ENCODE measurements around the gene SUN5.

DNA sequence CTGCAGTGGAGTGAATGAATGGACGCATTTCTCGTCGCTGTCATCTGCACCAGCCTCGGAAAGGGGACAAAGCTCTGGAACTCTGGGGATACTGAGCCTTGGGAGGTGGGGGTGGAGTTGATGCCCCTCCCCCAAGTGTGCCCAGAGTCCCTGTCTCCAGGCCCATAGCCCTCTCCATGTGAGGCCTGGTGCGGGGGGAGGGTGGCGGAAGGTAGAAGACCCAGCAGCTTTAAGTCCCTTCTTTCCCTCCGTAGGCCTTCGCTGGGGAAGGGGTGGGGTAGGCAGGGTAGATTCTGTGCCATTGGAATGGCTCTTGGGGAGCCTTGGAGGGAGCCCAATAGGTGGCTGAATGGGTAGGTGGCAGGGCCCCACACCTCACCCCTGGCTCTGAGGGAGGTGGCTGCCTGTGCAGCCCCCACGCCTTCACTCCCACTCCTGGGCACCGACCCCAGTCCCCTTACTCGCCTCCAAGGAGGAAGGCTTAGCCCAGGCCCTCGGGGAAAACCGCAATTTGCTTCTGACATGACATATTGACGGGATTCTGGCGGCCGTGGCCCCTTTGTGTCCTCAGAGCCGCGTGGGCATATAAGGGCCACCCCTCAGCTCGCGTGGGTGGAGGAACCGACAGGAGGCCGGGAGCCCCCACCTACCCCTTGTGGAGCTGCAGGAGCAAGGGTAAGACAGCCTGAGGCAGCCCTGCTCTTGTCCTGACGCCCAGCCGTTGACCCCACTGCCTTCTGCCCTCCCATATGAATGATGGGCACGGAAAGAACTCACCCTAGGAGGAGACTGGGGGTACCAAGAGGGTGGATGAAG lies 49.3 kb upstream of the SUN5 start, which contains the start of gene BPIFB3:
- TF ChIP-seq, protein P1, sequence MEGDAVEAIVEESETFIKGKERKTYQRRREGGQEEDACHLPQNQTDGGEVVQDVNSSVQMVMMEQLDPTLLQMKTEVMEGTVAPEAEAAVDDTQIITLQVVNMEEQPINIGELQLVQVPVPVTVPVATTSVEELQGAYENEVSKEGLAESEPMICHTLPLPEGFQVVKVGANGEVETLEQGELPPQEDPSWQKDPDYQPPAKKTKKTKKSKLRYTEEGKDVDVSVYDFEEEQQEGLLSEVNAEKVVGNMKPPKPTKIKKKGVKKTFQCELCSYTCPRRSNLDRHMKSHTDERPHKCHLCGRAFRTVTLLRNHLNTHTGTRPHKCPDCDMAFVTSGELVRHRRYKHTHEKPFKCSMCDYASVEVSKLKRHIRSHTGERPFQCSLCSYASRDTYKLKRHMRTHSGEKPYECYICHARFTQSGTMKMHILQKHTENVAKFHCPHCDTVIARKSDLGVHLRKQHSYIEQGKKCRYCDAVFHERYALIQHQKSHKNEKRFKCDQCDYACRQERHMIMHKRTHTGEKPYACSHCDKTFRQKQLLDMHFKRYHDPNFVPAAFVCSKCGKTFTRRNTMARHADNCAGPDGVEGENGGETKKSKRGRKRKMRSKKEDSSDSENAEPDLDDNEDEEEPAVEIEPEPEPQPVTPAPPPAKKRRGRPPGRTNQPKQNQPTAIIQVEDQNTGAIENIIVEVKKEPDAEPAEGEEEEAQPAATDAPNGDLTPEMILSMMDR (IDR thresholded peaks at IDR 0.05), result no peak
- TF ChIP-seq POLR2A (IDR thresholded peaks at IDR 0.05), result no peak

Measured in testis (tissue), 2 donors.